Ureter (tissue), 1 donor: ENCODE results near the gene ATP7A. TPM values are rescaled to one million over a fixed set of nuclear protein-coding genes. Genes with fewer than 3 reads are reported as not detected.
"Not testable (repeated sequence)": the region's sequence is repeated elsewhere in the genome, so short reads cannot be mapped to it uniquely, and the experiment has no call there.

Experiments
- DNase-seq: peaks from one replicate; pipeline ENCODE4 v3.0.0-alpha.2; 2020; ENCODE audit warnings: low spot score
- total RNA-seq: library from RNA; stranded (reverse); gene quantifications from one replicate; pipeline ENCODE4 v1.2.4, GENCODE V29; 2023
- donor health status: DM: yes; HTN: yes; CAD: no.

ATP7A gene
- total RNA-seq = 27.1 TPM

DNA sequence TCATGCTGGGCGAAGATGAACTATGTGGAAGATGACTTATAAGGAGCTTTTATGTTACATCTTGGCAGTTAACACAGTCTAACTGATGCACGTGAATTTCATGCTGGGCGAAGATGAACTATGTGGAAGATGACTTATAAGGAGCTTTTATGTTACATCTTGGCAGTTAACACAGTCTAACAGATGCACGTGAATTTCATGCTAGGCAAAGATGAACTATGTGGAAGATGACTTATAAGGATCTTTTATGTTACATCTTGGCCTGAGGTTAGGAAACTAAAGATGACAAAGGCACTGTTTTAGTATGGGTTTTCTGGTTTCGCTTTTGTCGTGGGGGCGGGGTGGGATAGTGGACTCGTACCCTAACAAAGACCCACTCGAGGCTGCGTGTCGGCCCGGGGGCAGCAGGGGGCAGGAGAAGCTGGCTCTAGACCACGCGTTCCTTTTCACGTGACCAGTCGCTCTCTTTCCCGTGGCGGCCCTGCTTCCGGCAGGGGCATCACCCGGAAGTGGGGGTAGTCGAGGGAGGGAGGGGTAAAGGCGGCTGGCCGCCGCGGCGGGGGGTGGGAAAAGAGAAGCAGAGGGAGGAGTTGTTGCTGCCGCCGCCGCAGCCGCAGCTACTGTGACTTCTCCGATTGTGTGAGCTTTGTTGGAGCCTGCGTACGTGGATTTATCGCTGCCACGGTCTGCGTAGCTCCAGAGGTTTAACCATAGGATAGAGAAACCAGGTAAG lies at the start of gene ATP7A:
Gene ATP7A, plus strand, starts transcription at position 586 of the 733 bp plus-strand sequence. CDS start 60,949 bp downstream, outside the sequence.
- DNase-seq = peak; percentile 93

DNA sequence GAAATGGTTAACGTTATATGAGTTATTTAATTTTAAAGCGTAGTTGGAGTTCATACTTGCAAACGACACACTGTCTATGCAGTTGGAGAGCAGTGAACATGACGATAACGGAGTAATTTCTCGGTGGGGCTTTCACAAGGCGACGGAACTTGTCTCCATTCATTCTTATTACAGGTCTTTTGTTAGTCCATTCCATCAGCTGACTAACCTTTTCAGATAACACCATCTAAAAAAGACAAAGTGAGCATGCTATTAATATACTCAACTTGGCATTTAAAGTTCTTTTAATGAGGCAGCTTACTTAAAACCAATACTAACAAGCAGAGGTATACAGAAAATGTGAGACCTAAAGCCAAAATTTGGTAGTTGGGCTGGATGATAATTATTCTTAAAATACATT lies 35.1 kb upstream of the ATP7A start:
- no peak for DNase-seq

DNA sequence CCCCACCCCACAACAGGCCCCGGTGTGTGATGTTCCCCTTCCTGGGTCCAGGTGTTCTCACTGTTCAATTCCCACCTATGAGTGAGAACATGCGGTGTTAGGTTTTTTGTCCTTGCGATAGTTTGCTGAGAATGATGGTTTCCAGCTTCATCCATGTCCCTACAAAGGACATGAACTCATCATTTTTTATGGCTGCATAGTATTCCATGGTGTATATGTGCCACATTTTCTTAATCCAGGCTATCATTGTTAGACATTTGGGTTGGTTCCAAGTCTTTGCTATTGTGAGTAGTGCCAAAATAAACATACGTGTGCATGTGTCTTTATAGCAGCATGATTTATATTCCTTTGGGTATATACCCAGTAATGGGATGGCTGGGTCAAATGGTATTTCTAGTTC lies 29.1 kb upstream of the ATP7A start:
- not testable (repeated sequence) for DNase-seq

DNA sequence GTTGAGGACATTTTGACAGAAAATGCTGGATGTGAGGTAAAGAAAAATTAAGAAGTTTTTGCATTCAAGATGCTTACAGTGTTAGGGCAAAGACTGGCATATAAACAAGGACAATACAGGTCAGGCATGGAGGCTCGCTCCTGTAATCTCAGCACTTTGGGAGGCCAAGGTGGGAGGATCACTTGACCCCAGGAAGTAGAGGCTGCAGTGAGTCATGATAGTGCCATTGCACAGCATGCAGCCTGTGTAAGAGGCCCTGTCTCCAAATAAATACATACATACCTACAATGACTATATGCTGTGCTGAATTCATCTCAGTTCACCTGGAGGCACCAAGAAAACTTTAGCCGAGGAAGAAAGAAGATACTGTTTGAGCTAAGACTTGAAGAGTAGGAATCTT lies 17.6 kb upstream of the ATP7A start:
- no peak for DNase-seq

DNA sequence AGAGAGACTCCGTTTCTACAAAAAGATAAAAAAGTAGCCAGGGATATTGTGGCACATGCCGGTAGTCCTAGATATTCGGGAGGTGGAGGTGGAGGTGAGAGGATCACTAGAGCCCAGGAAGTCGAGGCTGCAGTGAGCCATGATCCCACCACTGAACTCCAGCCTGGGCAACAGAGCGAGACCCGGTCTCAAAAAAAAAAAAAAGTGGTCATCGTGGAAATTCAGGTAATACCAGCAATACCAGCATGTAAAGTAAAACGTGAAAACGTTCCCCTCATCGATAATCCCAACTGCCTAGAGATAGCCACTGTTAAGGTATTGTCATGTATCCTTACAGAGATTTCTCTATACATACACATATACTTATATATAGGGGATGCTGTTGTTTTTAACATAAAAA lies 16.8 kb upstream of the ATP7A start:
- no peak for DNase-seq

DNA sequence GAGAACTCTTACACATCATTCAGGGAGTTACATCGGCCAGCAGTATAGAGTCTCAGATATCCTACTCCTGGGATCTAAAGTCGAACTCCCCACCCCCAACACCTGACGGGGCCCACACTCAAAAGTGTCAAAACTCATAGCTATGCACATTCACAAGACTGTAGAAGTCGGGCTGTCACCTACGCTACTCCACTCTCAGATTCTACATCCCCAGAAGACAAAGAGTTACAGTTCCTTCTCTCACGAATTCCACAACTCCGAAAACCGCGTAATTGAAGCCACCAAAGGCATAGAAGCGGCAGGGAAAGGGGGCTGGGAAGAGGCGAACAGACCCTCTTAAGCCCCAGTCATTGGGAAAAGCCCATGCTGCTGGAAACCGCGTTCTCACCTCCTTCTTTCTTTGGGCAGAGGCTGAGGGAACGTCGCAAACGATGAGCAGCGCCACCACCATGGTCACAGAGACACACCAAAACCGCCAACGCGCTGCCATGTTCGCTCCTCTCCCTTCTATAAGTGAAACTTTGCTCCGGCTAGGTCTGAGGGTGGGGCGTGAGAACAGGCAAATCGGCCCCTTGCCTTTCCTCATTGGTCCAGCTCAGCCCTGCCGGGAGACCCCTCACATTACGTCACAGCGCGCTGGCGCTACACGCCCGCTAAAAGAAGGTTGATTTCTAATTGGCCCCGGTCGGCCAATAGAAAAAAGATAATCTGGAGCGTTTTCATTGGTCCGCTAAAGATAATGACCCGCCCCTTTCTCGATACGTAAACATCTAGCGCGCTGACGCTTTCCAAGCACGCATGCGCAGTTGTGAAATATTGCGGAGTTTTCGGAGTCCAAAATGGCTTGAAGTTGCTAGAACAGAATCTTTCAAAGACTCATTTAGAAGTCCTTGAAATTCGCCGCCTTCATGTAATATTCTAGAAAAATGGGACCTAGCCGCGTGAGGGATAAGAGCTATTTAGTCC lies 15.3 kb upstream of the ATP7A start, which contains the start of gene MAGT1:
Gene MAGT1, minus strand, starts transcription at position 515 of the 966 bp plus-strand sequence. Its CDS starts 25 bp downstream, at position 490.
- DNase-seq = peak; percentile 93

DNA sequence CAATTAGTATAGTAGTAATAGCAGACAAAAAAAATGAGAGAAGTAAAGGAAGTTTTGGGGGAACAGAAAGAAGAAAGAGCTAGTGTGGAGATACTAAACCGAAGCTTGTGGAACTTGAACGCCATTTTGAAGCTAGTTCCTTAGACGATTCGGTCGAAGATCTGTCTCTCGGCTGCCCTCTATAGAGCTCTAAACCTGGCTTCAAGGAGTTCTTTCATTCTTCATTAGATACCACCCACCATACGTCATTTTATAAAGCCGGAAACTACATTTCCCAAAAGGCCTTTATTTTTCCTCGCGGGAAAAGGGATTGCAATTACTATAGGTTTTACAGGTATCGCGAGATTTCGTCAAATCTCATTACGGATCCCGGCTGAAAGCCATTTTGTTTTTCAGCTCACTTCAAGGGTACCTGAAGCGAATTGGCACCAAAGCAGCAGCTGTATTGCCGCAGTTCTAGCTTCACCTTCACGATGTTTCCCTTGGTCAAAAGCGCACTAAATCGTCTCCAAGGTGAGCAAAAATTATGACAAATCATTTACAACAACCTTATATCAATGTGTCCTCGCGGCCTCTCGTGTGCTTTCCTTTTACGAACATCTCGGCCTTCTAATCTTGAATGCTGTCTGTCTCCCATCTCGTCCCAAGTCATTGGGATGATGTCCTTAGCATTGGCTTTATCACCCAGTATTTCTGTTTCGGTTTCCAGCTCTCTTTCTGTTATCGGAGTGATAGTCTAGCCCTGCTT lies 11.2 kb upstream of the ATP7A start, which contains the start of gene COX7B:
Gene COX7B, plus strand, starts transcription at position 388 of the 748 bp plus-strand sequence. Its CDS starts 86 bp downstream, at position 474.
- peak; percentile 81 for DNase-seq

DNA sequence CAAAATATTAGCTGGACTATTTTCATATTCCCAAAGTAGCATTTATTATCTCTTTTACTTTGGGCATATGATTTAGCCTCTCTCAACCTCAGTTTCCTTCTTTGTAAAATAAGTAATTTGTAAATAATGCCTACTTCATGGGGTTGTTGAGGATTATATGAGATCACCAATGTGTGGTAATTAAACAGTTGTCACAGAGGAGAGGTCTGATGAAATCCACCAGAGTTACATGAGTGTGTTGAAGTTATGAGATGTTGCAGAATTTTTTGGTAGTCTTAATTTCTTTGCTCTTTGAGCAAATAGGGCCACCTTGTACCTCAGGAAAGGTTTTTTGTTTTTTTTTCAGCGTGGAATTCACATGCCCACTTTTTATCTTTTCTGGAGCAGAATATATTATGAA lies 9.8 kb upstream of the ATP7A start:
- DNase-seq = no peak

DNA sequence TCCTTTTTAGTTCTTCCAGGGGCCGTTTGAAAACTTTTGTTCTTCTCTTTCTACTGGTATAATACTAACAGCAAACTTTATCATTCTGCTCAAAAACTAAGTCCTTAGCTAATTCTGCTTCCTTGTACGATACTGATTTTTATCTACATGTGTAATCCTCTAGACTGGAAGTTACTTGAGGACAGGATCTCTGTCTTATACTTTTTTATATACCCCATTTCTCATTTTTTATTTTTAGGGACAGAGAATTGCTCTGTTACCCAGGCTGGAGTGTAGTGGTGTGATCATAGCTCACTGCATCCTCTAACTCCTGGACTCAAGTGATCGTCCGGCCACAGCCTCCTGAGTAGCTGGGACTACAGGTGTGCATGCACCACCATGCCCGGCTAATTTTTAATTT lies 9.0 kb upstream of the ATP7A start:
- no peak for DNase-seq

DNA sequence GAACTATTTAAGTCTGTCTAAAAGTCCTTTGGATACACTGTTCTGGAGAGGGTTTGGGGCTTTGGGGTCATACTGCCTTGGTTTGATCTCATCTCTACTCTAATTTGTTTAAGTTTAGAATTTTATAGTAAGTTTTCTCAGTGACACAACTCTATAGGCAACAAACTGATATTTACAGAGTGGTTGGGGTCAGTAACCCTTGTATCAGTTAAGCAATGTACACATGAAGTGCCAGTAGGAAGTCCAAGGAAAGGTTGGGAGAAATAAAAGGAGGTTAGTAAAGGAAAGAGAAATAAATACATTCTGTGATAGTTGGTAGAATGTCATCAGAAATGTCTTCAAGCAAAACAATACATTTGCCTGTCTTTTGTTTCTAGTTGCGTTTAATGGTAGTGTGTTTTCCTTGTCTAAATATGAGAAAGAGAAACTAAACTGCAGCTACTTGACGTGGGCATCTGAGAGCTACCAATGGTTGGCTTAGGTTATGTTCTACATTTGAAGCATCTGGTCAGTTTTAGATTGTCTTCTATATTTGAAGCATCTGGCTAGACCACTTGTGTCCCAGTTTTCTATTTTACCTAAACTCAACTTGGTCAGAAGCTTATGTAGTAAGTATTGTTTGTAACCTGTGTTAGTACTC lies 6.9 kb downstream of the ATP7A start:
- no peak for DNase-seq

DNA sequence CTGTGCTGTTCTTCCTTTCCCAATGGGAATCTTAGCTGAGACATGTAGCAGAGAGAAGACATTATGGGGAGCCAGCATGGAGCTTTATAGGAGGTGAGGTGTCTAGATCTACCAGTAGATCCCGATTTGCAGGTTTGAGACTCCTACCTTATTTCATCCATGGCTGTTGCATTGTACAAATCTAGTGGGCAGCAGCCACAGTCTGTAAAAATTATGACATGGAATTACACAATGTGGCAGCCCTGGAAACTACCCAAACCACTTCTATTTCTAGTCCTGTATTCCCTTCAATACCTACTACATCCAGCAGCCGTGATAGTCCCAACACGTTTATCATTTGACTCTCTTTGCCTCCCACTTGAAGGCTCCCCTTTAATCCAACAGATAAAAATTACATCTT lies 8.1 kb downstream of the ATP7A start:
- no peak for DNase-seq

DNA sequence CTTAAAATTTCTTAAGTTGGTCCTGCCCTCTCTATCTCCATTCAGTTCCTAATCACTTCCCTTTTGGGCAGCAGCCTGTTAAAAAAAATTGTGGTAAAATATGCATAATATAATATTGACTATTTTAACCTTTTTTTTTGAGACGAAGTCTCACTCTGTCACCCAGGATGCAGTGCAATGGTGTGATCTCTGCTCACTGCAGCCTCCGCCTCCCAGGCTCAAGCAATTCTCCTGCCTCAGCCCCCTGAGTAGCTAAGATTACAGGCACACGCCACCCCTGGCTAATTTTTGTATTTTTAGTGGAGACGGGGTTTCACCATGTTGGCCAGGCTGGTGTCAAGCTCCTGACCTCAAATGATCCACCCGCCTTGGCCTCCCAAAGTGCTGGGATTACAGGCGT lies 8.9 kb downstream of the ATP7A start:
- DNase-seq = not testable (repeated sequence)

DNA sequence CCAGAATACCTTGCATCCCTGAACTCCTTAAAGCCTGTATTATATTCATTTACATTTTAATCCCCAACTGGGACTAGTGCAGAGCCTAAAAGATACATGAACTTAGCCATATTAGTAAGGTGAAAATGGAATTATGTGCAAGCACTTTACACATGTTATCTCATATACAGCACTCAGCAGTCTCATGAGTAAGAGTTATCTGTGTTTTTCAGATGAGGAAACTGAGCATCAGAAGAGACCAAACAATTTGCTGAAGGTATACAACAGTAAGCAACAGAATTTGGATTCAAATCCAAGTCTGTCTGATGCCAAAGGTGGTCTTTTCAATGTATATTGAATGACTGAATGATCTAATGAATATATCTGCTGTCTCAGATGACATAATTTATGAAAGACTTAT lies 12.3 kb downstream of the ATP7A start:
- no peak for DNase-seq

DNA sequence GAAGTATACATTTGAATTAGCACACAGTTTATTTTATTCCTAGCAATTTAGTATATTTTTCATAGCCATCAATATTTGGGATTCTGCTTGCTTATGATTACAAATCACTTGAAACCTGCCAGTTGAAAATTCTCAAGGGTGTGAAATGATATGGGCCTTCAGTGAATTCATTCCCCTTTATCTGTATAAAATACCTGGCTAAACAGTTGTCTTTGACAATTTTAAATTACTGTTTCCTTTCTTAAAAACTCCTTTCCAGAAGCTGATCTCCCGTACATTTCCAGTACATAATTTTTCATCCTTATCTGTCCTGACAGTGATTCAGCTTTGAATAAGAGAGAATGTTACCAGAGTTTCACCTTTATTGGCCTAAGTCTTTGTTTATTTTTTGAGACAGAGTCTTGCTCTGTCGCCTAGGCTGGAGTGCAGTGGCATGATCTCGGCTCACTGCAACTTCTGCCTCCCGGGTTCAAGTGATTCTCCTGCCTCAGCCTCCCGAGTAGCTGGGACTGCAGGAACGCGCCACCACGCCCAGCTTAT lies 13.9 kb downstream of the ATP7A start:
- no peak for DNase-seq

DNA sequence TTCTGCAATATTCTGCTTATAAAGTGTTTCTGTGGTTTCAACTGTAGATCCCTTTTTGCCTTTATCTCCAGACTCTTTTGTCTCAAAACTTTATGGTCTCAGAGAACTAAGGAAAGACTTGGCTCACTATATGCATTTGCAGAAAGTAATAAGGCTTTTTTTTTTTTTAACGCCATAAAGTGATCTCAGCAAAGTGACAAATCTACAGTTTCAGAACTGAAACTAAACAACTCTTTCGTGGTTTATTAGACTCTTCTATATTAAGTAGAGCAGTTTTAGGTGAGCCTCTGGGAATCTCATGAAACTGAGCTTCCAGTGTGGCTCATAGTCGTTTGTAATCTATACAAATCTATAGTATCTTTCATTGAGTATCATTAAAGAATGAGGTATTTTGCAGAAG lies 15.3 kb downstream of the ATP7A start:
- DNase-seq = no peak

DNA sequence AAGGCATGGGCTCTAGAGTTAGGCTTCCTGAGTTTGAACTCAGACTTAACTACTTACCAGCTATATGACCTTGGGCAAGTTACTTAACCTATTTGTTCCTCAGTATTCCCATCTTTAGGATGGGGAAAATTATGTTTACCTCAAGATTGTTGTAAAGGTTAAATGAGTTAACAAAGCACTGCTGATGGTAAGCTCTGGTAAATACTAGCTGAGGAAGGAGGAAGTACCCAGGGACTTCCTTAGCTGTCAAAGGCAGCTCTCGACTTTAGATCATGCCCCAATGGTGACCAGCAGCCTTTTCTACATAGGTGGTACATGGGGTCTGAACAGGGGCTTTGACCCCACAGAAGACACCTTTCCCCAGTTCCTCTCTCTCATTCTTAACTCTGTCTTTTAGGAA lies 20.1 kb downstream of the ATP7A start:
- DNase-seq = no peak

DNA sequence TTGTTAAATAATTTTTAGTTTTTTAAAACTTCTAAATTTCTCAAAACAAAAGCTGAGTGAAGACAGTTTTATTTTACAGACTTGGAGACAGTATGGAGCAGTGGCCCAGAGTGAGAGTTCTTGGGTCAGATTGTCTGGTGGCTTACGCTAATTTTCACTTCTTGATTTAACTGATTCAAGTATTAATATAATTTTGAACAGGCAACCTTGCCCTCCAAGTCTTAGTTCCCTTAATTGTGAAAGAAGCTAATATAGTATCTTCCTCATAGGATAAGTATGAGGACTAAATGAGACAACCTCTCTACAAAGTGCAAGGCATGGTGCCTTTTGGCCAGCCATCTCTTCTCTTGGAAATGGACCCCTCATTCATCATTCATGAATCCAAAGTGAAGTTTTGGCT lies 25.4 kb downstream of the ATP7A start:
- DNase-seq = no peak

DNA sequence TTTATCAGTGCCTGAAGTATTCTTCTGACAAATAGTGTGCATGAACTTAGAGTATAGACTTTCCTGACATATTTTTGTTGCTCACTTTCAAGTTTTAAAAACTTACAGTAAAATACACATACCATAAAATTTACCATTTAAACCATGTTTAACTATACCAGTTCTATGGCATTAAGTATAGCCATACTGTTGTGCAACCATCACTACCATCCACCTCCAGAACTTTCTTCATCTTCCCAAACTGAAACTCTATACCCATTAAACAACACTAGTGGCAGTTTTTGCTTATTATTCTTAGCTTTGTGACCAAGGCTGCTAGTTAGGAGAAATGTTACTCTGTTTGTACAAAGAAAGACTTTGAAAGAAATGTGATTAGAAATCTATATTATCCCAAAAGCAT lies 25.8 kb downstream of the ATP7A start:
- no peak for DNase-seq

DNA sequence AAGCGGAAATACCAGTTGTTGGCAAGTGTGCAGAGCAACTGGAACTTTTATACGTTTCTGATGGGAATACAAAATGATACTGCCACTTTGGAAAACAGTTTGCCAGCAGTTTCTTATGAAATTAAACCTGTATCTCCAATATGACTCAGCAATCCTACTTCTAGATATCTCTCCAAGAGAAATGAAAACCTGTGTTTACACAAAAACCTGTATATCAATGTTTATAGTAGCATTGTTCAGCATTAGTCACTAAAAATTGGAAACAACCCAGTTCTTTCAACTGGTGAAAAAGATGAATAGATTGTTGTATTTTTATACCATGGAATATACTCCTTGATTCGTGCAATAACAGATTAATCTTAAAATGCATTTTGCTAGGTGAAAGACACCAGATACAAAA lies 26.8 kb downstream of the ATP7A start:
- no peak for DNase-seq

DNA sequence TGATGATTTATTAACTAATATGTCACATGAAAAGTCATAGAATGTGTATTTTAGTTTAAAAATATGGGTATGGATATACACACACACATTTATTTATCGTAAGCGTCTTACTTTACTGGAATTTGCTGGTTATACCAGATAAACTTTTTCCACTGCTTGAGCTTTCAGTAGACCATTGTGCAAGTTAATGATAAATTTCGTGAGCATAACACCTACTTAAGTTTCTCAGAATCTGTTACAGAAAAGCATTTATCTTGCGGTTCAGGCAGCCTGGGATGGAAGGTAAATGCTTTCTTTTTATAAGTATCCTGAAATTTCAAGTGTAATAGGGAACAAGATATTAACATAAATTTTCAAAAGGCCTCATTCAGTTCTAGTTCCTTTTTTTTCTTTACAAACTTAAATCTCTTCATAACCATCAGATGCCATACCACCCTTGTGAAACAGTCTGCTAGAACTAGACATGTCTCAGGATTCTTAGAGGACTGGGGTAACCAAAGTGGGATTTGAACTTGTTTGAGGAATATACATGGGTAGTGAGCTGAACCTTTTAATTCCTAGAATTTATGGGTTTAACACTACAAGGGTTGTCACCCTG lies 27.7 kb downstream of the ATP7A start:
- DNase-seq = no peak

DNA sequence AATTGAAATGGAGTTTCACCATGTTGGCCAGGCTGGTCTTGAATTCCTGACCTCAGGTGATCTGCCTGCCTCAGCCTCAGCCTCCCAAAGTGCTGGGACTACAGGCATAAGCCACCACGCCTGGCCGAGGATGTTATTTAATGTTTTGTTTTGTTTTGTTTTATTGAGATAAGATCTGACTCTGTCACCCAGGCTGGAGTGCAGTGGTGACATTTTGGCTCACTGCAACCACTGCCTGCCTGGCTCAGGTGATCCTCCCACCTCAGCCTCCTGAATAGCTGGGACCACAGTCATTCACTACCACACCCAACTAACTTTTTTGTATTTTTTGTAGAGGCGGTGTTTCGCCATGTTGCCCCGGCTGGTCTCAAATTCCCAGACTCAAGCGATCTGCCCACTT lies 34.5 kb downstream of the ATP7A start:
- not testable (repeated sequence) for DNase-seq
